NCI-H2107 treated with DMSO at 0.1 percent for 48 hours (cell line): ENCODE measurements around the gene RBPMS2.

Experiments
- DNase-seq: peaks from one replicate; lab custom pipeline; 2025; ENCODE audit not compliant: unreplicated experiment; lab: John Stamatoyannopoulos, UW

RBPMS2 gene

DNA sequence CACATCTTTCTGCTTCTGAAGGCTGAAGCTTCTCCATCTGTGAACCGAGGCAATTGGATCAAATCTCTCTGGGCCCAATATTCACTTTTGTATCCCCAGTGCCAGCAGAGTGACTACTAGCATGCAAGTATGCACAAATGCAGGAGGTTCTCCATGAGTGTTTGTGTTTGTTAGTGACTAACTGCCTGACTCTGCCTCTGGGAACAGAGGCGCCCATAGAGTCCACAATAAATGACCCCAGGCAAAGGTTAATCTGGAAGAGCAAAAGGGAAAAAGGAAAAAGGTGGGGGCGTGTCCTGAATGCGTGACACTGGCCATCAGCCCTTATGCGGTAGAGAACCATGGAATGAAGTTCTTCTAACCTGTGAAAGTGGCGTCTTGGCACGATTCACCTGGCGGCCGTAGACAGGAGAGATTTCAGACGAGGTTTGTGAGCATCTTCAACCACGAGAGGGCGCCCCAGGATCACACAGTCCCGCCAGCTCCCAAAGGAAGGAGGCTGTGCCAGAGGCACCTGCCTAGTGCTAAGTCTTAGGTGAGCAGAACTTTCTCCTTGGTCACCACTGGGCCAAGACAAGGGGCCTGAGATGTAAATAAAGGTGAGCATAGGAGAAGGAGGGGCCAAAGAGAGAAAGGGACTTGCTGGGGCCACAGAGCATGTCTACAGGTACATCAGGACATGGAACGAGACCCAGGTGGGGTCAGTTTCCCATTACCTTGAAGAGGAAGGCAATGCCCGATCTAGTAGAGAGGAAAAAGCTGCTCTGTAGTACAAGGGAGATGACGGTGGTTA, 44.2 kb downstream of the RBPMS2 start:
- DNase-seq = peak; percentile 78

GRCh38 chr15:64730151-64730550, 45.2 kb downstream of the RBPMS2 start:
- no peak for DNase-seq

- no peak for DNase-seq
Measured at GRCh38 chr15:64720188-64720587, 55.2 kb downstream of the RBPMS2 start.

GRCh38 chr15:64717735-64718495, 57.5 kb downstream of the RBPMS2 start:
- DNase-seq = no peak

- DNase-seq = no peak
Measured at GRCh38 chr15:64717130-64717529, 58.3 kb downstream of the RBPMS2 start.

DNA sequence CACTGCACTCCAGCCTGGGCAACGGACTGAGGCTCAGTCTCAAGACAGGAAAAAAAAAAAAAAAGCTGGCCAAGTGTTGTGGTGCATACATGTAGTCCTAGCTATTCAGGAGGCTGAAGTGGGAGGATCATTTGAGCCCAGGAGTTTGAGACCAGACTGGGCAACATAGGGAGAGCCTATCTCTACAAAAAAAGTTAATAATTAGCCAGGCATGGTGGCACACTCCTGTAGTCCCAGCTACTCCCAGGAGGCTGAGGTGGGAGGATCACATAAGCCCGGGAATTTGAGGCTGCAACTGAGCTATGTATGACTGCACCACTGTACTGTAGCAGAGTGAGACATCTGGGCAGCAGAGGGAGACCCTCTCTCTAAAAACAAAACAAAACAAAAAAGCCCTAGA, 58.9 kb downstream of the RBPMS2 start:
- DNase-seq = no peak

GRCh38 chr15:64713592-64713991, 61.8 kb downstream of the RBPMS2 start:
- no peak for DNase-seq

DNA sequence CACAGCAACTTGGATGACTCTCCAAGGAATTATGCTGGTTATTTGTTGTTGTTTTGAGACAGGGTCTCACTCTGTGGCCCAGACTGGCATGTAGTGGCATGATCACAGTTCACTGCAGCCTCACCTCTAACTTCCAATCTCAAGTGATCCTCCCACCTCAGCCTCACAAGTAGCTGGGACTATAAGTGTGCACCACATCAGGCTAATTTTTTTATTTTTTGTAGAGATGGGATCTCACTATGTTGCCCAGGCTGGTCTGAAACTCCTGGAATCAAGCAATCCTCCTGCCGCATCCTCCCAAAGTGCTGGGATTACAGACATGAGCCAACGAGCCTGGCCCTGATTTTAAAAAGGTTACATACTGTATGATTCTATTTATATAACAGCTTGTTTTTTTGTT, 63.0 kb downstream of the RBPMS2 start:
- no peak for DNase-seq

DNA sequence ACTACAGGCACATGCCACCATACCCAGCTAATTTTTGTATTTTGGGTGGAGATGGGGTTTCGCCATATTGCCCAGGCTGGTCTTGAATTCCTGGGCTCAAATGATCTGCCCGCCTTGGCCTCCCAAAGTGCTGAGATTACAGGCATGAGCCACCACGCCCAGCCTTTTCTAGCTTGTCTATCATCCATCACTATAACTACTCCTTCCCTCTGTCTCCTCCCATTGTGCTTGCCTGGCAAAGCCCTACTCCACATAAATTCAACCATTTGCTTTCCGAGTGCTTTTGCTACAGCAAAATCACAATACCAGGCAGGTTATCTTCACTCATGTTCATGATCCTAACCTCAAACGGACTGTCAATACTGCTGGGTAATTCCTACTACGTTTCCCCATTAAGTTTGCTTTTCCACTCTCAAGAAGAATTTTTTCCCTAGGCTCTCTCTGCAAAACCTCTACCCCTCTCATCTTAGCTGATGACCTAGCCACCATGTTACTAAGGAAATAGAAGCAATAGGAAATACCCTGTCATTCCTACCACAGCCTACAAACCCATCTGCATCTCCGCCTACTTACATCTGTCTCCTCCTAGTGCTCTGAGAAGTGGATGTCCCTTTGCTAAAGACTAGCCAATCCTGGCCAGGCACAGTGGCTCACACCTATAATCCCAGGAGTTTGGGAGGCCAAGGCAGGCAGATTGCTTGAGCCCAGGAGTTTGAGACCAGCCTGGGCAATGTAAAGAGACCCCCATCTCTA, 64.5 kb downstream of the RBPMS2 start:
- no peak for DNase-seq

DNA sequence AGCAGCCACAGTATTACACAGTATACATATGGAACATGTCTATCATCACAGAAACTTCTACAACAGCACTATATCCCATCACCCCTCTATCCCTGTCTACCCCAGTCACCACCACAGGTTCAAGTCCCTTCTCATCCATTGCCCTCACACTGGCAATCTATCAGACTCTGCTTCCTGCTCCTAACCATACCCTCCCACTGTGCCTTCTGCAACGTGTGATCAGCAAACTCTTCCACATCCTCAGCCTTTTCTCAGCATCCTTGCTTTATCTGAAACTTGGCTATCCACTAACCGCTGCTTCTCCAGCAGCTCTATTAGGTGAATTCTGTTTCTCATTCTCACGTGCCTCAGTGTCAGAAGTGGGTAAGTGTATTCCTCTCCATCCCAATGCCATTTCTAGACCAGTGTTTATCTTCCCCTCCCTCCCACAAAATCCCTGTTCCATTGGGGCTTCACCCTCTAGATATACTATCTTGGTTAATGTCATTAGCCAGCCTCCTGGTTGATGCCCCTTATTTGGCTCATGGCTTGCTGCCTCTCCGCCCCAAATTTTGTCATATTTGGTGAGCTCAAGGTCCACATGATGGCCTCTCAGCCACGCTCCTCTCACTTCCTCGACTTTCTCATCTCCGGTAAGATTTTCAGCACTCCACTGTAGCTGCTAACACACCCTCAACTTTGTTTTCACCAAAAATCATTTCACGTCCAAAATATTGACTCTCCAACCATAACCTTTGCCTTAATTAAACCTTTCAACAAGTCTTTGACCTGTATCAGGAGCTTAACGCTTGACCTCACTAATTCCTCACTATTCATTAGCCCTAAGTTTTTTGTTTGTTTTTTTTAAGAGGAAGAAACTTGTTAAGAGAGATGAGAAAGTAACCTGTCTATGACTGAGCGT, 69.1 kb downstream of the RBPMS2 start:
- no peak for DNase-seq

DNA sequence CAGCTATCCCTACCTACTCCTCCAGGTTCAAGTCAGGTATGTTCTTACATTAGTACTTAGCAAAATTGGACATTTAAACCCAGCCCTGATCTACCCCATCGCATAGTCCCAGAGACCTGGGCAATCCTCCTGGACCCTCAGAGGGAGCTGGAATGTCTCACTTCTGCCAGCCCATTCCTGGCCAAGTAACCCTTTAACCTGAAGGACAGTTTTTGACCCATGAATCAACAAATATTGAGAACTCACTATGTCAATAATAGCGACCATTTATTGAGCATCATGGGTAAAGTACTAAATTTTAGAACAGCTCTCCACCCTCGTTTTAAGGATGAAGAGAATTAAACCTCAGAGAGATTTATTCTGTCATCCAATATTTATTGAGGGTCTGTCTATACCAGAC, 70.4 kb downstream of the RBPMS2 start:
- DNase-seq = no peak

DNA sequence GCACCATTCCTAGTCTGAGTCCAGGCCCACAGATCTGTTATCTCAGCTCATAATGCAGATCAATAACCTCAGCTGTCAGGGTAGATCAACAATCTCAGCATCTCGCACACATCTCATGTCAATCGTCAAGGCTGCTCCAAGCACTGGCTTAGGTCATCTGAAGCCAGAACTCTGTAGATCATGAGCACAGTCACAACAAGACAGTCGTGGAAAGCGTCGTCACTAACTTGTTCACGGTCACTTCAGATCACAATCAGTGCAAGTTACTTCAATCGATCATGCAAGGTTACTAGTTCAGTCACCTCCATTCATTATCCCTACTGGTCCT, 71.8 kb downstream of the RBPMS2 start:
- no peak for DNase-seq

- DNase-seq = peak; percentile 62
Measured at GRCh38 chr15:64702816-64703631, 72.4 kb downstream of the RBPMS2 start.

DNA sequence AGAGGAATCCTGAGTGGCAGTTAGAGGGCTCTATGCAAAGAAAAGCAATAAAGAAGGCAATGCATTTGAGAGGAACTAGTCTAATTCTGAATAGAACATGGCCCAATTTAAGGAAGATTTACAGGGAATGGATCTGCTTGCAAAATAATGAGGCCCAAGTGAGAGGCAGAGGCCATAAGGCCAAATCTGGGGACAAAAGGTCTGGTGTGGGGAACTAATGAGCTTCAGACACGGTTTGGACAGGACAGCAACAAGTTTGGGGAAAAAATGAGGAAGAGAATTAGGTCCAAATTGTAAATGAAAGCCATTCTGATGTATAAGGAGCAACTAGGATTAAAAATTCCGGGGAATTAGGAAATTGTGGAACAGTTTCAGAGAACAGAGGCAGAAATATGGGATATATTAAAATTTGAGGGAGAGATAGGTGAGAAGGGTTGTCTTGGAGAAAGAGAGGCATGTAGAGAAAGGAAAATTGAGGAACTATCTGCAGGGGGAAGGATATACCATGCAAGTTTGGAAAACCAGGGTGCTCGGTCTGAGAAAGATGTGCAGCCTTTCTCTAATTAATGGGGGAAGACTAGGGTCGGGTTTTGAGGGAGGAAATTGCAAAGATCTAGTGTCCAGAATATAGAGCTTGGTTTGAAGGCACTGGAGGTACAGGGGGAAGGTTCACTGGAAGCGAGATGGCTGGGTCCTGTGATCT, 73.8 kb downstream of the RBPMS2 start:
- DNase-seq = no peak

DNA sequence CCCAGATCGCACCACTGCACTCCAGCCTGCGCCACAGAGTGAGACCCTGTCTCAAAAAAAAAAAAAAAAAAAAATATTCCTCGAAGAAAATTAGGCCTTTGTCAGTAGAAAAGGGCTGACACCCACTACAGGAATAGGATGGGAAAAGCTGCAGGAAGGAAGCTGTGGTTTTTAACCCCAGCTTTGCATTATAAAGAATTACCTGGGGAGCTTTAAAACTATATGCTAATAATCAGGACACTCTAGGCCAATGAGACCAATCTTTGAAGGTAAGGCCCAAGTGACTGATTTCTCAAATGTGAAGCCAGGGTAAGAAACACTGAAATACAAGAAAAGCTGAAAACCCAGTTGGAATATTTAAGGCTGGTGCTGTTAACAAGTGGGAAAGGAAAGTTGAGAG, 74.3 kb downstream of the RBPMS2 start:
- no peak for DNase-seq

GRCh38 chr15:64699751-64700388, 75.5 kb downstream of the RBPMS2 start:
- DNase-seq = peak; percentile 51

DNA sequence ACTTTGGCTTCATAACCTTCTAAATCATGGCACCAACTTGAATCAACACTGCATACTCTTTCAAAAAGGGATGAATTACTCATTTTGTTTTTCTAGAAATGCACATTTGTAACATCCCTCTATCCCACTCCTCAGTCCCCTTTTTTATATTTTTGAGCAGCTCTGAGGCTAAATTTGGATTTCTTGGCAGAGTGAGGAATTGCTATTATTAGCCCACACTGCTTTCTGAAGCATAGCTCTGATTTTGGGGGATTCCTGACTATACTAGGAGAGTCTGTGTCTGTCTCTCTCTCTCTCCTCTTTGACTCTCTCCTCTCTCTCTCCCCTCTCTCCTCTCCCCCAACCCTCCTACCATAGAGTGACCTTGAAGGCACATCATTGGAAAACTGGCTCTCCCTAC, 76.6 kb downstream of the RBPMS2 start:
- DNase-seq = no peak

- DNase-seq = no peak
Measured at GRCh38 chr15:64697911-64698369, 77.4 kb downstream of the RBPMS2 start.

- DNase-seq = no peak
Measured at GRCh38 chr15:64696481-64696880, 78.9 kb downstream of the RBPMS2 start.
